IPS-NIHi7 (cell line): Measurements from ENCODE around the gene TMEM202.
"Not testable (repeated sequence)": the region's sequence is repeated elsewhere in the genome, so short reads cannot be mapped to it uniquely, and the experiment has no call there.

Experiments used
- DNase-seq: peaks from one replicate; pipeline ENCODE4 v3.0.0; 2012; ENCODE audit warnings: mixed read lengths; ENCODE audit errors: extremely low spot score

Gene TMEM202

DNA sequence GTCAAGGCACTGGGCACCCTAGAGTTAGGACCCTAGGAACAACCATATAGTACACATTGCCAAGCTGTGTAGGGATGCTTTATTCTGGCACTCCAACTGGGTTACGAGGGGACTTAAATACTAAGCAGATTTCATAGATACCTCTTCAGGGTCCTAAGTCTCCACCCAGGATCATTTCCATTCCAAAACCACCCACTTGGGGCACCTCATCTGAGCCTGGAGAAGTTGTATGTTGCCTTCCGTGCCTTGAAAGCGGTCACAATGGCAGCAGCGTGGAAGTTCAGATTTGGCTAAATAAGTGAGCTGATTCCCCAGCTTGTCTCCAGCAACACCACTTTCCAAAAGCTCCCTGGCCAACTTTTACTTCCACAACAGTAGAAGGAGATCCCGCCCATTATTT lies 4.6 kb downstream of the TMEM202 start:
- no peak for DNase-seq

- no peak for DNase-seq
Measured at GRCh38 chr15:72404356-72404755, 6.3 kb downstream of the TMEM202 start.

- DNase-seq, result no peak
Measured at GRCh38 chr15:72404841-72405240, 6.7 kb downstream of the TMEM202 start.

DNA sequence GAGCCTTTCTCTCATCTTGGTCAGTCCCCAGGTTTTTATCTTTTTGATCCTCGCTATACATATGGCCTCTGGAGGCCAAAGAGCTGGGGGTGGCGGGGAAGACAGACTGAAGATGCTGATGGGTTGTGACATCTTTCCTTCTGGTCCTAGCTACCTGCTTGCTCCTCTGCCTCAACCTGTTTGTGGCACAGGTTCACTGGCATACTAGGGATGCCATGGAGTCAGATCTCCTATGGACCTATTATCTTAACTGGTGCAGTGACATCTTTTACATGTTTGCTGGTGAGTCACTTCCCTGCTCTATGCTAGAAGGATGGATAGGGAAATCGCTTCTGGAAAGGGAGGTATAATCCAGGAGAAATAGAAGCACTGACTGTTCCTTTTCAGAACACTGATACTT lies 8.8 kb downstream of the TMEM202 start:
- no peak for DNase-seq

DNA sequence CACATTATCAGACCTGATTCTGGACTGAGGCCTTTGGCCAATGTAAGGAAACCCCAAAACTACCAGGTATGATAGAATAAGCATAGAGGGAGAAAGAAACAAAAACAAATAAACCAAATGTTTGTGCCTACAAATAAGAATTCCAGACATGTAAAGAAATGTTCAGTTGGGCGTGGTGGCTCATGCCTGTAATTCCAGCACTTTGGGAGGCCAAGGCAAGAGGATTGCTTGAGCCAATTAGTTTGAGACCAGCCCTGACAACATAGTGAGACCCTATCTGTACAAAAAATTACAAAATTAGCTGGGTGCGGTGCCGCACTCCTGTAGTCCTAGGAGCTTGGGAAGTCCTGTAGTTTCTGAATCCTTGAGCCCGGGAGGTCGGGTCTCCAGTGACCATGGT lies 13.0 kb downstream of the TMEM202 start:
- no peak for DNase-seq

- no peak for DNase-seq
Measured at GRCh38 chr15:72411544-72411943, 13.4 kb downstream of the TMEM202 start.

DNA sequence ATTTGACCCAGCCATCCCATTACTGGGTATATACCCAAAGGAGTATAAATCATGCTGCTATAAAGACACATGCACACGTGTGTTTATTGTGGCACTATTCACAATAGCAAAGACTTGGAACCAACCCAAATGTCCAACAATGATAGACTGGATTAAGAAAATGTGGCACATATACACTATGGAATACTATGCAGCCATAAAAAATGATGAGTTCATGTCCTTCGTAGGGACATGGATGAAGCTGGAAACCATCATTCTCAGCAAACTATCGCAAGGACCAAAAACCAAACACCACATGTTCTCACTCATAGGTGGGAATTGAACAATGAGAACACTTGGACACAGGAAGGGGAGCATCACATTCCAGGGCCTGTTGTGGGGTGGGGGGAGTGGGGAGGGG lies 15.2 kb downstream of the TMEM202 start:
- not testable (repeated sequence) for DNase-seq

DNA sequence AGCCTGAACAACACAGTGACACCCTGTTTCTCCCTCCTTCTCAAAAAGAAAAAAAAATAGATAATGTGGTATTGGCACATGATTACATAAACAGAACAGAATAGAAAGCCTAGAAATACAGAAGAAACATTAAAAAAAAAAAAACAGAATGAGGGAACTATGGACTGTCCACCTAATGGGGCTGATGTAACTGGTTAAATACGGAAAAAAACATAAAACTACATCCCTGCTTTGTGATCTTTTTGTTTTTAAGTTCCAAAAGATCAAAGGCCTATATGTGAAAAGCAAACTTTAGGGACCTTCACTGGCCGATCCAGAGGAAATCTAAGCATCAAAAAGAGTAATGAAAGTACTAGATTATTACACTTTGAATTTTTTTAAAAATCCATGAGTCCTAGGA lies 17.2 kb downstream of the TMEM202 start:
- no peak for DNase-seq

DNA sequence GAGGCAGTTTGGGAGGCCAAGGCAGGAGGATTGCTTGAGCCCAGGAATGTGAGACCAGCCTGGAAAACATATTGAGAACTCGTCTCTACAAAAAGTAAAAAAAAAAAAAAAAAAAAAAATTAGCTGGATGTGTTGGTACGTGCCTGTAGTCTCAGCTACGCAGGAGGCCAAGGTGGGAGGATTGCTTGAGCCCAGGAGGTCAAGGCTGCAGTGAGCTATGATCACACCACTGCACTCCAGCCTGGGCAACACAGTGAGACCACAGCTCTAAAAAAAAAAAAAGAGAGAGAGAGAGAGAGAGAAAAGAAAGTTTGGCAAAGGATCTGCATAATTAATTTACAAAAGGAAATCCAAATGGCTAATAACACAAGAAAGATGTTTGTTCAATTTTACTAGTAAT lies 21.7 kb downstream of the TMEM202 start:
- DNase-seq, result not testable (repeated sequence)

GRCh38 chr15:72420576-72420975 lies 22.5 kb downstream of the TMEM202 start:
- no peak for DNase-seq

- no peak for DNase-seq
Measured at GRCh38 chr15:72421484-72421883, 23.4 kb downstream of the TMEM202 start.

DNA sequence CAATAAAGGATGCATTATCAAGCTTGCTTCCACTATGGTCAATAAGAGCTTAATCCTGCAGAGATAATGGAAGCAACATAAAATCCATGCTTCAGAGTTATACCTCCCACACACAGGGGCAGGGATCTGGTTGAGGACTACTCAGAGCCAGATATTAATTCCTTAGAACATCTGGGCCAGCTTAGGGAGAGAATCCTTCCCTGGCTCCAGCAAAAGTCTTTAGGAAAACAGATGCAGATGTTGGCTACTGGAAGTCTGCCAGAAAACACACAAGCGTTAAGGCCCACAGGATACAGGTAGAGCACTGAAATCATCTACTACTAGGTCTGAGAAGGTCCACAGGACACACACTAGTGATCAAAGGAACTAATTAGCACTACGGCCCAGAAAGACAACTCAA lies 25.2 kb downstream of the TMEM202 start:
- DNase-seq, result no peak

- no peak for DNase-seq
Measured at GRCh38 chr15:72426753-72427152, 28.6 kb downstream of the TMEM202 start.

GRCh38 chr15:72437650-72438316 lies 39.7 kb downstream of the TMEM202 start:
- no peak for DNase-seq

DNA sequence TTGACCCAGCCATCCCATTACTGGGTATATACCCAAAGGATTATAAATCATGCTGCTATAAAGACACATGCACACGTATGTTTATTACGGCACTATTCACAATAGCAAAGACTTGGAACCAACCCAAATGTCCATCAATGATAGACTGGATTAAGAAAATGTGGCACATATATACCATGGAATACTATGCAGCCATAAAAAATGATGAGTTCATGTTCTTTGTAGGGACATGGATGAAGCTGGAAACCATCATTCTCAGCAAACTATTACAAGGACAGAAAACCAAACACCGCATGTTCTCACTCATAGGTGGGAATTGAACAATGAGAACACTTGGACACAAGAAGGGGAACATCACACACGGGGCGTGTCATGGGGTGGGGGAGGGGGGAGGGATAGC lies 44.7 kb downstream of the TMEM202 start:
- not testable (repeated sequence) for DNase-seq

GRCh38 chr15:72445426-72445825 lies 47.3 kb downstream of the TMEM202 start:
- DNase-seq, result no peak

GRCh38 chr15:72450805-72451204 lies 52.7 kb downstream of the TMEM202 start:
- no peak for DNase-seq

- DNase-seq, result no peak
Measured at GRCh38 chr15:72451224-72451623, 53.1 kb downstream of the TMEM202 start.

- no peak for DNase-seq
Measured at GRCh38 chr15:72456684-72457083, 58.6 kb downstream of the TMEM202 start.
